PC-9 (cell line): ENCODE measurements around the gene CALD1.

ENCODE experiments used
- EZH2 ChIP-seq: fragments of 200-600 bp; sonication (generic); IDR thresholded peaks from 2 replicates; pipeline ENCODE4 v1.8.0; 2017; ENCODE audit warnings: antibody characterized with exemption, low read depth
- TF ChIP-seq, protein P1 (sequence below): fragments of 200-600 bp; sonication (generic); conservative IDR thresholded peaks from 2 replicates; pipeline ENCODE4 v1.6.1; 2017; ENCODE audit warnings: mixed run types, antibody characterized with exemption, mild to moderate bottlenecking, moderate library complexity

DNA sequence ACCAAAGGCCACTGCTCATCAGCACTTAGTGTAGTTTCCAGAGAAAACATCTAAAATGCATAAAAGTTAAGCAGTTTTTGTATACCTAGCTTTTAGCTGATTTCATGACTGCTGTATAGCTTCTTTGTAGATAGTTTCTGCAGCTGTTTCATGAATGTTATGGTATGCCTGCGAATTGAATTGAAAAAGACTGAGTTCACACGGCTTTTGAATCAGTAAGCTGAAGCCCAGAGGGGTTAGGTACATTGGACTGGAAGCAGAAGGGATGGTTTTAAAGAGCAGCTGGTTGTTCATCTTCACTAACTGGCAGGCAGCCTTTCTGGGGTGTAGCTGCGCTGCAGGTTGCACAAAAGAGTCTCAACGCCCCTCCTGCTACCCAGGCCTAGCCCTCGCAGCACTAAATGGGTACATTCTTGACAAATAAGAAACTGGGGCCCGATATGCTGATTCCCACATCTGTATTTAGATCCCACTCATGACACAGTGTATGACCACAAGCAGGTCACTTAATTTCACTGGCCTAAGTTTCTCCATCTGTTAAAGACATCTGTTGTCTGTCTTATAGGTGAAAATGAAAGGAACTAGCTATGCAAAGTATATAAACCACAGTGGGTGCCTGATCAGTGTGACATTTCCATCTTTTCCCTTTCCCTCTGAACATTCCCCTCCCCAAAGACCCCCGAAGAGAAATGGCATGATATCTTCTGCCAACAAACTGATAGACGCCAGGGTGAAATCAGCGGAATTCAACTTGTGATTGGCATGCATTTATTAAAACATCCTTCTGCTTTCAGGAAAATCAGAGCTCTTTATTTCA is 120.9 kb downstream of the CALD1 start:
- TF ChIP-seq, protein P1, sequence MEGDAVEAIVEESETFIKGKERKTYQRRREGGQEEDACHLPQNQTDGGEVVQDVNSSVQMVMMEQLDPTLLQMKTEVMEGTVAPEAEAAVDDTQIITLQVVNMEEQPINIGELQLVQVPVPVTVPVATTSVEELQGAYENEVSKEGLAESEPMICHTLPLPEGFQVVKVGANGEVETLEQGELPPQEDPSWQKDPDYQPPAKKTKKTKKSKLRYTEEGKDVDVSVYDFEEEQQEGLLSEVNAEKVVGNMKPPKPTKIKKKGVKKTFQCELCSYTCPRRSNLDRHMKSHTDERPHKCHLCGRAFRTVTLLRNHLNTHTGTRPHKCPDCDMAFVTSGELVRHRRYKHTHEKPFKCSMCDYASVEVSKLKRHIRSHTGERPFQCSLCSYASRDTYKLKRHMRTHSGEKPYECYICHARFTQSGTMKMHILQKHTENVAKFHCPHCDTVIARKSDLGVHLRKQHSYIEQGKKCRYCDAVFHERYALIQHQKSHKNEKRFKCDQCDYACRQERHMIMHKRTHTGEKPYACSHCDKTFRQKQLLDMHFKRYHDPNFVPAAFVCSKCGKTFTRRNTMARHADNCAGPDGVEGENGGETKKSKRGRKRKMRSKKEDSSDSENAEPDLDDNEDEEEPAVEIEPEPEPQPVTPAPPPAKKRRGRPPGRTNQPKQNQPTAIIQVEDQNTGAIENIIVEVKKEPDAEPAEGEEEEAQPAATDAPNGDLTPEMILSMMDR = no peak
- no peak for TF ChIP-seq EZH2
